ENCODE measurements around the gene ARID2.

DNA sequence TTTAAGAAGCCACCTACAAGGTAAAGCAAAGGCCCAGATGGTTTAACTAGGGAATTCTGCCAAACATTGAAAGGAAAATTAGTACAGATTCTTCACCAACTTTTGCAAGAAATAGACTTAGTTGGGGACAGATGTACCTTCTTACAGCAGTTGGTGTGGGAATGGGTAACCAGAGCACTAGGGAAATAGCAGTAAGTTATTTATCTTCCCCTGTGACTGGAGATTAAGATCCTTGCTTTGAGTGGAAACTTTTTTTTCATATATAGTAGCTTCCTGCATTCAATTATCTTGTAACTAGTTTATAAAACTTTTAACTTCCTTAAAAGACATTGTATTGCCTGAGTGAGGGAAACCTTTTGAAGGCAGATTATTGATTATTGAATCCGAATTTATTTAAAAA is 44.2 kb downstream of the ARID2 start:
- TF ChIP-seq, protein P1, sequence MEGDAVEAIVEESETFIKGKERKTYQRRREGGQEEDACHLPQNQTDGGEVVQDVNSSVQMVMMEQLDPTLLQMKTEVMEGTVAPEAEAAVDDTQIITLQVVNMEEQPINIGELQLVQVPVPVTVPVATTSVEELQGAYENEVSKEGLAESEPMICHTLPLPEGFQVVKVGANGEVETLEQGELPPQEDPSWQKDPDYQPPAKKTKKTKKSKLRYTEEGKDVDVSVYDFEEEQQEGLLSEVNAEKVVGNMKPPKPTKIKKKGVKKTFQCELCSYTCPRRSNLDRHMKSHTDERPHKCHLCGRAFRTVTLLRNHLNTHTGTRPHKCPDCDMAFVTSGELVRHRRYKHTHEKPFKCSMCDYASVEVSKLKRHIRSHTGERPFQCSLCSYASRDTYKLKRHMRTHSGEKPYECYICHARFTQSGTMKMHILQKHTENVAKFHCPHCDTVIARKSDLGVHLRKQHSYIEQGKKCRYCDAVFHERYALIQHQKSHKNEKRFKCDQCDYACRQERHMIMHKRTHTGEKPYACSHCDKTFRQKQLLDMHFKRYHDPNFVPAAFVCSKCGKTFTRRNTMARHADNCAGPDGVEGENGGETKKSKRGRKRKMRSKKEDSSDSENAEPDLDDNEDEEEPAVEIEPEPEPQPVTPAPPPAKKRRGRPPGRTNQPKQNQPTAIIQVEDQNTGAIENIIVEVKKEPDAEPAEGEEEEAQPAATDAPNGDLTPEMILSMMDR (tag by site-specific recombination; IDR thresholded peaks at IDR 0.05): no peak
- TF ChIP-seq ZNF626 (tag by site-specific recombination; IDR thresholded peaks at IDR 0.05): no peak
- TF ChIP-seq, protein P2, sequence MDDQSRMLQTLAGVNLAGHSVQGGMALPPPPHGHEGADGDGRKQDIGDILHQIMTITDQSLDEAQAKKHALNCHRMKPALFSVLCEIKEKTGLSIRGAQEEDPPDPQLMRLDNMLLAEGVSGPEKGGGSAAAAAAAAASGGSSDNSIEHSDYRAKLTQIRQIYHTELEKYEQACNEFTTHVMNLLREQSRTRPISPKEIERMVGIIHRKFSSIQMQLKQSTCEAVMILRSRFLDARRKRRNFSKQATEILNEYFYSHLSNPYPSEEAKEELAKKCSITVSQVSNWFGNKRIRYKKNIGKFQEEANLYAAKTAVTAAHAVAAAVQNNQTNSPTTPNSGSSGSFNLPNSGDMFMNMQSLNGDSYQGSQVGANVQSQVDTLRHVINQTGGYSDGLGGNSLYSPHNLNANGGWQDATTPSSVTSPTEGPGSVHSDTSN (CRISPR knock-in tag; IDR thresholded peaks at IDR 0.05): no peak
- TF ChIP-seq ZNF391 (tag by site-specific recombination; IDR thresholded peaks at IDR 0.05; ENCODE audit: borderline replicate concordance, low read depth): no peak
- no peak for TF ChIP-seq ZNF660 (tag by site-specific recombination; IDR thresholded peaks at IDR 0.05)
- TF ChIP-seq ZFP69B (tag by site-specific recombination; IDR thresholded peaks at IDR 0.05): no peak
- TF ChIP-seq ZNF416 (tag by site-specific recombination; IDR thresholded peaks at IDR 0.05): no peak

Measured in HEK293 (cell line).